Stimulated activated effector memory CD8-positive, alpha-beta T cell treated with anti-CD3 and anti-CD28 coated beads, Interleukin-12 subunit alpha, Interleukin-12 subunit beta, amount 100 ng/mL, for 72 hours (primary cell): ENCODE results near the gene STRBP.
A peak's percentile ranks its signal among the peaks of the same experiment; 100 is the strongest.

Source experiments
- ATAC-seq: fragments of 150-1000 bp; cut with Tn5 transposase; 2 replicates; pipeline ENCODE4 v1.10.0; 2021
- DNase-seq, 2 donors: peaks; one replicate each; pipeline ENCODE4 v3.0.0; 2021 to 2022; ENCODE audit warnings: low spot score in 2 of 2
- H3K27ac Mint-ChIP-seq: one replicate; pipeline ENCODE4 v1.8.0; 2022; ENCODE audit warnings: mild to moderate bottlenecking, mixed read lengths
- H3K36me3 Mint-ChIP-seq: one replicate; pipeline ENCODE4 v1.8.0; 2022; ENCODE audit warnings: mild to moderate bottlenecking, mixed read lengths
- H3K4me1 Mint-ChIP-seq: one replicate; pipeline ENCODE4 v1.8.0; 2022; ENCODE audit warnings: mixed read lengths
- H3K4me3 Mint-ChIP-seq: one replicate; pipeline ENCODE4 v1.8.0; 2022; ENCODE audit warnings: mild to moderate bottlenecking, mixed read lengths
- H3K9me3 Mint-ChIP-seq: one replicate; pipeline ENCODE4 v1.8.0; 2022; ENCODE audit warnings: mixed read lengths

STRBP gene

GRCh38 chr9:123239726-123240125 lies 28.7 kb downstream of the STRBP start:
- peaks cover 10% of the 10 kb centered on the region for H3K4me1 Mint-ChIP-seq
- no peak overlapping the region for H3K27ac Mint-ChIP-seq
- no peak for DNase-seq
- ATAC-seq, result no peak
- no peaks in the 10 kb centered on the region for H3K9me3 Mint-ChIP-seq
- no peak overlapping the region for H3K4me3 Mint-ChIP-seq
- no peaks in the 10 kb centered on the region for H3K36me3 Mint-ChIP-seq

DNA sequence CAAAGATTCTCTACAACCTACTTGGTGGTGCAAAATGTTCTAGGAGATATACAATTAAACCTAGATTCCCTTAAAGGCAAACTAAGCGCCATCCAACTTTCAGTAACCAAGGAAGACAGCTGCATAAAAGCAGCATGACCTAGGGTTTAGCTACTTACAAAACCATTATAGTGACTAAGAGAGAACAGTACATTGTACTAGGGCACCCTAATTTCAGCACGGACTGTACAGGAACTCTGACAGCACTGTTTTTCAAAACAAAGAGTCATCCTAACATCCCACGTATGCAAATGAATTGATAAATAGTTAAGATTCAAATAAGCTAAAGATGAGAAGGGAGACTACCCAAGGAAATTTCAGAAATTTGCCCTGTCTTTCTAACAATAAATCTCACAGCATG lies 30.0 kb downstream of the STRBP start:
- no peaks in the 10 kb centered on the region for H3K36me3 Mint-ChIP-seq
- no peak overlapping the region for H3K27ac Mint-ChIP-seq
- ATAC-seq (peak; percentile 79), DNase-seq (no peak)
- H3K4me3 Mint-ChIP-seq, result no peak overlapping the region
- no peaks in the 10 kb centered on the region for H3K9me3 Mint-ChIP-seq
- H3K4me1 Mint-ChIP-seq, result peaks cover 4% of the 10 kb centered on the region

- H3K27ac Mint-ChIP-seq, result no peak overlapping the region
- H3K36me3 Mint-ChIP-seq, result no peaks in the 10 kb centered on the region
- DNase-seq, result no peak
- H3K4me3 Mint-ChIP-seq, result no peak overlapping the region
- H3K4me1 Mint-ChIP-seq, result peaks cover 4% of the 10 kb centered on the region
- no peak for ATAC-seq
- no peaks in the 10 kb centered on the region for H3K9me3 Mint-ChIP-seq
Measured at GRCh38 chr9:123237220-123237619, 31.2 kb downstream of the STRBP start.

GRCh38 chr9:123235448-123235847 lies 32.9 kb downstream of the STRBP start:
- H3K27ac Mint-ChIP-seq, result no peak overlapping the region
- ATAC-seq, result no peak
- no peak overlapping the region for H3K4me3 Mint-ChIP-seq
- no peak for DNase-seq
- H3K9me3 Mint-ChIP-seq, result no peaks in the 10 kb centered on the region
- H3K4me1 Mint-ChIP-seq, result no peaks in the 10 kb centered on the region
- no peaks in the 10 kb centered on the region for H3K36me3 Mint-ChIP-seq

GRCh38 chr9:123234853-123235252 lies 33.5 kb downstream of the STRBP start:
- no peak overlapping the region for H3K4me3 Mint-ChIP-seq
- no peaks in the 10 kb centered on the region for H3K36me3 Mint-ChIP-seq
- ATAC-seq (no peak), DNase-seq (no peak)
- H3K4me1 Mint-ChIP-seq, result no peaks in the 10 kb centered on the region
- no peaks in the 10 kb centered on the region for H3K9me3 Mint-ChIP-seq
- no peak overlapping the region for H3K27ac Mint-ChIP-seq

- Mint-ChIP-seq H3K9me3 (no peaks in the 10 kb centered on the region), H3K4me3 (no peak overlapping the region), H3K36me3 (no peaks in the 10 kb centered on the region), H3K4me1 (no peaks in the 10 kb centered on the region), H3K27ac (no peak overlapping the region)
- ATAC-seq (no peak), DNase-seq (no peak)
Measured at GRCh38 chr9:123232332-123232731, 36.1 kb downstream of the STRBP start.

DNA sequence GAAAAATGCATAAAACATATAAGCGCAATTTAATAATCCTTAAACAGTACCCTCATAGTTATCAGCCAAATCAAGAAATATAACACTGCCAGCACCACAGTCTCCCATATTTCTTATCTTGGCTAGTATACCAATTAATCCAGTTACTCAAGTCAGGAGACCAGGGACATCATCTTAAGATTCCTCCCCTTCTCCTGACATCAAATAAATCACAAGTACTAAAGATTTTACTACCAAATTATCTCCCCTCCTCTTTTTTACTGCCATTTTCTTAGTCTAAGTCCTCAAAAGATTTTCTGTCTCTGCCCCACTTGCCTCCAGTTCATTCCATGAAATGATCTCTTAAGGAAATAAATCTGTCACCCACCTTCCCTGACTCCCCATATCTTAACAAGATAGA lies 37.0 kb downstream of the STRBP start:
- Mint-ChIP-seq H3K4me3 (no peak overlapping the region), H3K27ac (no peak overlapping the region), H3K36me3 (no peaks in the 10 kb centered on the region), H3K9me3 (no peaks in the 10 kb centered on the region), H3K4me1 (no peaks in the 10 kb centered on the region)
- no peak for ATAC-seq
- DNase-seq, result no peak

GRCh38 chr9:123228967-123229366 lies 39.4 kb downstream of the STRBP start:
- peaks cover 21% of the 10 kb centered on the region for H3K4me1 Mint-ChIP-seq
- no peaks in the 10 kb centered on the region for H3K9me3 Mint-ChIP-seq
- no peaks in the 10 kb centered on the region for H3K36me3 Mint-ChIP-seq
- H3K4me3 Mint-ChIP-seq, result no peak overlapping the region
- DNase-seq, result no peak
- no peak for ATAC-seq
- H3K27ac Mint-ChIP-seq, result no peak overlapping the region

- ATAC-seq (peak; percentile 70), DNase-seq (no peak)
- Mint-ChIP-seq H3K4me3 (peak overlapping the region; percentile 27), H3K9me3 (no peaks in the 10 kb centered on the region), H3K27ac (peak overlapping the region; percentile 15), H3K36me3 (no peaks in the 10 kb centered on the region), H3K4me1 (peaks cover 21% of the 10 kb centered on the region)
Measured at GRCh38 chr9:123225995-123226394, 42.4 kb downstream of the STRBP start.

- Mint-ChIP-seq H3K36me3 (no peaks in the 10 kb centered on the region), H3K9me3 (no peaks in the 10 kb centered on the region), H3K27ac (peak overlapping the region; percentile 15), H3K4me1 (peaks cover 21% of the 10 kb centered on the region), H3K4me3 (peak overlapping the region; percentile 27)
- DNase-seq (peak; percentile 33 to 72), ATAC-seq (peak; percentile 97)
Measured at GRCh38 chr9:123225374-123225813, 43.0 kb downstream of the STRBP start.

GRCh38 chr9:123220127-123220526 lies 48.3 kb downstream of the STRBP start:
- Mint-ChIP-seq H3K27ac (no peak overlapping the region), H3K9me3 (no peaks in the 10 kb centered on the region), H3K4me1 (peaks cover 18% of the 10 kb centered on the region), H3K4me3 (no peak overlapping the region), H3K36me3 (no peaks in the 10 kb centered on the region)
- DNase-seq (no peak), ATAC-seq (no peak)

DNA sequence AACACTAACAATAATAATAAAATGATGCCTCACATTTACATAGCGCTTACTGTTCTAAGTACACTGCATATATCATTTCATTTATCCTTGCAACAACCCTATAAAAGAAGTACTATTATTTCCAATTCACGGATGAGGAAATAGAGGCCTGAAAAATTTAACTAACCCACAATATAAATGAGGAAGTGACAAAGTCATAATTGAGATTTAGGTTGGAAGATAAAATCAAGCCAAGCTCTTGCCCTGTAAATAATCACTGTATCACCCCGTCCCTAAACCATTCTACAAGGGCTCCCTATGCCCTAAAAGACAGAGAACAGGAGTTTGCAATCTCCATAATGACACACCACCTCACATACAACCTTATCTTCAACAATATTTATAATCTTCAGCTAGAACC lies 49.6 kb downstream of the STRBP start:
- Mint-ChIP-seq H3K27ac (no peak overlapping the region), H3K4me1 (peaks cover 7% of the 10 kb centered on the region), H3K4me3 (no peak overlapping the region), H3K36me3 (no peaks in the 10 kb centered on the region), H3K9me3 (no peaks in the 10 kb centered on the region)
- ATAC-seq (no peak), DNase-seq (no peak)

DNA sequence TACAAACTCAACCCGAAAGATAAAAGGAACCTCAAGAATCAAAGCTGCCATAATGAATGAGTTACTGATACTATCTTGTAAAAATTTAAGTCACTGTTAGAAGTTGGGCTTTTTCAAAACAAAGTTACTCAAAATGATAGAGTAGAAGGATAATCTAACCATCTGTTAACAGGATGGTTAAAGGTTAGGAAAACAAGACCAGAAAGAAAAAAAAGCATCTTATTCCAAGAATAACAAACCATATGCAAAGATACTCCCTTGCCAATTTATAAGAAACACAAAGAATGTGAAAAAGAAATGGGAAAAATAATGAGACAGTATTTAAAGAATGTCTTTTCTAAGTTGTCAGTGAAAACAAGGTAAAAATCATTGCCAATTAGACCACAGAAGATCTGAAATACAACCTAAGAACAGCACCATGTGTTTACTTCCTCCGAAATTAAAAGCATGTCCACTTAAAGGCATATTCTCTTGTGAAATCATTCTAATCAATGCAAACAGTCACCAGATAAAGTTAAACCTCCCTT lies 51.2 kb downstream of the STRBP start:
- no peaks in the 10 kb centered on the region for H3K36me3 Mint-ChIP-seq
- DNase-seq (no peak), ATAC-seq (no peak)
- H3K27ac Mint-ChIP-seq, result no peak overlapping the region
- H3K4me3 Mint-ChIP-seq, result no peak overlapping the region
- H3K9me3 Mint-ChIP-seq, result no peaks in the 10 kb centered on the region
- peaks cover 7% of the 10 kb centered on the region for H3K4me1 Mint-ChIP-seq

- Mint-ChIP-seq H3K4me3 (no peak overlapping the region), H3K4me1 (peaks cover 7% of the 10 kb centered on the region), H3K36me3 (no peaks in the 10 kb centered on the region), H3K9me3 (no peaks in the 10 kb centered on the region), H3K27ac (no peak overlapping the region)
- no peak for ATAC-seq
- DNase-seq, result no peak
Measured at GRCh38 chr9:123216251-123216797, 52.1 kb downstream of the STRBP start.

DNA sequence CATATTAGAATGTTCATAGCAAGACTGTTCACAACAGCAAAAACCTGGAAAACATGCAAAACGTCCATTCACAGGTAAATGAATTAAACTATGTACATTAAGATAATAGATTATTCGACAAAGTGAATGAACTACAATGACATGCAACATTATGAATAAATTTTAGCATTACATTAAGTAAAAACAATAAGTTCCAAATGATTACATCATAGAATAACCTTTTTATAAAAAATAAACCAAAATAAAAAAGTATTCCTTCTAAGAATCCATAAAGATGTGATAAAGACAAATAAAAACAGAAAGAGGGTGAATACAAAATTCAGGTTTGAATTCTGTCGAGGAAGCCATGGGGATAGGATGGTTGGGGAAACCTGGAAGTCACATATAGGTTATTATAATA lies 57.3 kb downstream of the STRBP start:
- no peak overlapping the region for H3K27ac Mint-ChIP-seq
- H3K9me3 Mint-ChIP-seq, result no peaks in the 10 kb centered on the region
- DNase-seq, result no peak
- no peaks in the 10 kb centered on the region for H3K36me3 Mint-ChIP-seq
- no peak overlapping the region for H3K4me3 Mint-ChIP-seq
- no peak for ATAC-seq
- no peaks in the 10 kb centered on the region for H3K4me1 Mint-ChIP-seq

DNA sequence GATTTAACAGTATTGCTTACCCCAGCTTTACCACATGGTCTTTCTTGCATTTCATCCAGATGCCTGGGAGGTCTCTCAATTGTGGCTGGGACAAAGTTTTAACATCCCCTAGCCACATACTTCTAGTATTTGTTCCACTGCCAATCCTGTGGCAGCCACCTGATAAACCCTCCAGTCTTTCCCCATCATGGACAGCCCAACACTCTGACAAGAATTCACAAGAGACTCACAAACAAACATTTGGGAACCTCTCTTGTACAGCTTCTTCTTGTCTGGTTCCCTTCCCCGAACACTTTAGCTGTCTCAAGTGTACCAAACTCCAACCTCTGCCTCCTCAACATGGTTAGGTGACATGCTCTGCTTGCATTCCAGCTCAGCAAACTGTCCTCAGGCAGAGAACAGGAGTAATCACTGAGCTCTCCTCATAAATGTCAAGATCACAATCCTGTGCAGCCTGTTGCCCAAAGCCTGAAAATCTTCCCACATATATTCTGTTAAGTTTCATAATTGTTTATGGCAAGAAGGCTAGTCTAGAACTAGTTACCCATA lies 59.7 kb downstream of the STRBP start:
- no peaks in the 10 kb centered on the region for H3K4me1 Mint-ChIP-seq
- no peak for ATAC-seq
- no peak overlapping the region for H3K27ac Mint-ChIP-seq
- DNase-seq, result no peak
- no peak overlapping the region for H3K4me3 Mint-ChIP-seq
- no peaks in the 10 kb centered on the region for H3K36me3 Mint-ChIP-seq
- H3K9me3 Mint-ChIP-seq, result no peaks in the 10 kb centered on the region
